ENCODE measurements around the gene RFX7. TPM values are rescaled to one million over a fixed set of nuclear protein-coding genes. Genes with fewer than 3 reads are reported as not detected.

RFX7 gene
- total and polyA plus RNA-seq, 8 donors, result 0.58 to 41.4 (median 1.7) TPM

DNA sequence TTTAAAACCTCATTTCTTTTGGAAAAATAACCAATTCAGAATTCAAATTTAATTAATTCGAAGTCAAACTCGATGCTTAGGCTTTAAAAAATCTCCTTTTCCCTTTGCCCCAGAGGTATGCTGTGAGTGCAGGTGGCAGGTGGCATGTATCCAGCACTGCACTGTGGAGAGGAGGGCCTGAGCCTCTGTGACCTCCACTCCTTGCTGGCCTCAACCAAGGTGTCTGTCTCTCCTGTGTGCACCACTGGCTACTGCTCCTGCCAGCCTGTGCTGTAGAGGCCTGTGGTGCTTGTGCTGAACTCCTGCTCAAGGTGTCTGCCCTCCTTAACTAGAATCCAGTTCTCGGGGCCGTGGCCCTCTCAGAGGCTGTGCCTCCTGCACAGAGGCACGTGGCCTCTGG lies 194.1 kb downstream of the RFX7 start:
- TF ChIP-seq POLR2A (IDR thresholded peaks at IDR 0.05), result no peak
- TF ChIP-seq CTCF (IDR thresholded peaks at IDR 0.05), result no peak
- TF ChIP-seq EP300 (IDR thresholded peaks at IDR 0.05), result no peak
- no peak for TF ChIP-seq POLR2AphosphoS5 (IDR thresholded peaks at IDR 0.05)
- 85 to 89% (median 89%) methylated on average over 5 of the region's 5 CpGs for WGBS, 5 donors
- no peak for DNase-seq
- no peaks in the 10 kb centered on the region for H3K27me3 ChIP-seq
- H3K36me3 ChIP-seq, result no peaks in the 10 kb centered on the region
- H3K9me3 ChIP-seq, result no peaks in the 10 kb centered on the region
- intact Hi-C loops (cut with DNase I; ENCODE audit: low total_unique reads), result no loop called here
- H3K4me3 ChIP-seq, result no peak overlapping the region
- H3K4me1 ChIP-seq, result no peaks in the 10 kb centered on the region
- no peak overlapping the region for H3K27ac ChIP-seq

GRCh38 chr15:56047354-56047753 lies 196.3 kb downstream of the RFX7 start:
- Histone ChIP-seq H3K27ac (no peak overlapping the region), H3K4me3 (no peak overlapping the region), H3K27me3 (no peaks in the 10 kb centered on the region), H3K4me1 (no peaks in the 10 kb centered on the region), H3K36me3 (no peaks in the 10 kb centered on the region), H3K9me3 (peaks cover 0 to 5% (median 0%) of the 10 kb centered on the region in 4 donors)
- DNase-seq, result no peak
- TF ChIP-seq POLR2A (IDR thresholded peaks at IDR 0.05) (no peak), CTCF (IDR thresholded peaks at IDR 0.05) (no peak), POLR2AphosphoS5 (IDR thresholded peaks at IDR 0.05) (no peak), EP300 (IDR thresholded peaks at IDR 0.05) (no peak)
- intact Hi-C loops (cut with DNase I; ENCODE audit: low total_unique reads), result no loop called here
- 52 to 75% (median 67%) methylated on average over 1 of the region's 1 CpG for WGBS, 5 donors

DNA sequence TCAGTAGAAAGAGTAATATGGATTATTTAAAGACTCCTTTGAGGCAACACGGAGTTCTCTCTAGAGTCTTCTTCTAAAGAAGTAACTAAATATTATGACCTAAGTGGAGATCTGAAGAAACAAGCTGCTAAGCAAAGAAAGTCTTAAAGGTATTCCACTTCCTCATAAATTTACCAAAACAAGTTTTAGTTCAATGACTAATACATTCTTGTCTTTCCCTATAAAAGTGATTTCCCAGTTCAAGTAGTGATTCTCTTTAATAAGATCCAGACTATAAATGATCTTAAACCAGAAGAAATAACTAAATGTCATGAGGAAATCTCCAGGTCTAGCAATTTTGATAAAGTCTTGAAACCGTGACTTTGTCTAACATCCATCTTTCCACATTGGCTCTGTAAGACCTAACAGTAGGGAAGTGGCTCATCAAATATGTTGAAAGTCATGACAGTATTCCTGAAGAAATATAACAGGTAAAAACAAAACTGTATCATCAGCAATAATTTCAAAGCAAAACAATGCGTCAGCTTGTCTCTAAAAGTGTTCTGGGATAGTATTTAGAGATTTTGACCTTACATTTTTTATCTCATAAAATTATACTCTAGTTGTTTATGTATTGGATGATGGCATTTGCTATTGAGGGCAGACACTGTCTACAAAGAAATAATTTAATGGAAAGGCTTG lies 198.5 kb downstream of the RFX7 start:
- no peak overlapping the region for H3K27ac ChIP-seq
- H3K36me3 ChIP-seq, result no peaks in the 10 kb centered on the region
- DNase-seq, result no peak
- H3K4me3 ChIP-seq, result no peak overlapping the region
- no peaks in the 10 kb centered on the region for H3K27me3 ChIP-seq
- WGBS, 5 donors, result 81 to 90% (median 86%) methylated on average over 3 of the region's 3 CpGs
- intact Hi-C loops (cut with DNase I; ENCODE audit: low total_unique reads), result no loop called here
- TF ChIP-seq POLR2AphosphoS5 (IDR thresholded peaks at IDR 0.05) (no peak), CTCF (IDR thresholded peaks at IDR 0.05) (no peak), EP300 (IDR thresholded peaks at IDR 0.05) (no peak), POLR2A (IDR thresholded peaks at IDR 0.05) (no peak)
- H3K9me3 ChIP-seq, result peaks cover 0 to 5% (median 0%) of the 10 kb centered on the region in 4 donors
- H3K4me1 ChIP-seq, result peaks cover 0 to 7% (median 2%) of the 10 kb centered on the region in 4 donors

DNA sequence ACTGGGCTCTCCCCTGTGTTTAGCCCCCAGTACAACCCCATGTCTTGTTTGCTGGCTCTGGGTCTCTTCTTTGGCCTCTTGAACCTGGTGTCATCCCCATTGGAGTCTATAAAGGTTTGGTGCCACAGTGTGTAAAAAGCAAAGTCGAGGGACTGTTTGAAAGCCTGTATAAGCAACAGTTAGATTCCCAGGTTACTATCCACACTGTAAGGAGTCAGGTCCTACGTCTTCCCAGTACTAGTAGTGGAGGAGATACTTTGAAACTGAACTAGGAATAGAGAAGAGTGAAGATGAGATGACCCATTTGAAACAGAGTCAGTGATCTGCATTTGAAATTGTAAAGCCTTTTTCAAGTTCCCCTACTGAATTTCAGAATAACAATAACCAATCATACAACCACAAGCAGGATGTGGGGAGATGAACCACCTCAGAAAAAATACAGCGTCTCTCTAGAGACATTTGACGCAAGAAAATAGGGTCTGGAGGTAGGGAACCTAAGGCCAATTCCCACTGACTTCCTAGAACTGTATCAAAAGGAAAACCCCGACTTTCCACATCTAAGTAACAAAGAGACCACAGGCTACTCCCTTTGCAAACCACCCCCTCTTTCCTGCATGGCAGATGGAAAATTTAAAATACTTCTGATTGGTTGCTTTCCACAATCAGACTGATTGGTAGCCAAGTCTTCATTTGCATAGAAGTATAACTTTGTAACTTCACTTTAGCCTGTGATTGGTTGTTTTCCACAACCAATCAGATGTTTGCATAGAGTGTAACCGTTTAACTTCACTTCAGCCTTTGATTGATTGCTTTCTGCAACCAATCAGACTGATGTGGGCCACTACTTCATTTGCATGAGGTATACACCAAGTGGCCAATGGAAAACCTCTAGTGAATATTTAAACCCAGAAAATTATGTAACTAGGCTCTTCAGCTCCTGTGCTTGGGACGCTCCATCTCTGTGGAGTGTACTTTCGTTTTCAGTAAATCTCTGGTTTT lies 200.4 kb downstream of the RFX7 start:
- H3K27me3 ChIP-seq, result no peaks in the 10 kb centered on the region
- intact Hi-C loops (cut with DNase I; ENCODE audit: low total_unique reads), result no loop called here
- TF ChIP-seq EP300 (IDR thresholded peaks at IDR 0.05), result no peak
- TF ChIP-seq POLR2AphosphoS5 (IDR thresholded peaks at IDR 0.05), result no peak
- 68 to 79% (median 74%) methylated on average over 8 of the region's 8 CpGs for WGBS, 5 donors
- no peaks in the 10 kb centered on the region for H3K36me3 ChIP-seq
- no peak overlapping the region for H3K27ac ChIP-seq
- no peak overlapping the region for H3K4me3 ChIP-seq
- H3K9me3 ChIP-seq, result peaks cover 0 to 5% (median 0%) of the 10 kb centered on the region in 4 donors
- peak in 1 of 2 donors; percentile 29 for DNase-seq
- H3K4me1 ChIP-seq, result peaks cover 0 to 9% (median 5%) of the 10 kb centered on the region in 4 donors
